GM18867 (cell line): ENCODE measurements around the gene TRHDE.
"Not testable (repeated sequence)": the region's sequence is repeated elsewhere in the genome, so short reads cannot be mapped to it uniquely, and the experiment has no call there.

Experiments
- ATAC-seq: cut with Tn5 transposase; IDR thresholded peaks from one replicate; pipeline ENCODE4 v1.9.1; 2021; ENCODE audit warnings: mild to moderate bottlenecking, moderate library complexity; ENCODE audit not compliant: unreplicated experiment

The TRHDE gene

GRCh38 chr12:72586456-72586855 lies 314.3 kb downstream of the TRHDE start:
- ATAC-seq, result no peak

- ATAC-seq, result no peak
These were observed 330.4 kb downstream of the TRHDE start for GRCh38 chr12:72602581-72602980.

DNA sequence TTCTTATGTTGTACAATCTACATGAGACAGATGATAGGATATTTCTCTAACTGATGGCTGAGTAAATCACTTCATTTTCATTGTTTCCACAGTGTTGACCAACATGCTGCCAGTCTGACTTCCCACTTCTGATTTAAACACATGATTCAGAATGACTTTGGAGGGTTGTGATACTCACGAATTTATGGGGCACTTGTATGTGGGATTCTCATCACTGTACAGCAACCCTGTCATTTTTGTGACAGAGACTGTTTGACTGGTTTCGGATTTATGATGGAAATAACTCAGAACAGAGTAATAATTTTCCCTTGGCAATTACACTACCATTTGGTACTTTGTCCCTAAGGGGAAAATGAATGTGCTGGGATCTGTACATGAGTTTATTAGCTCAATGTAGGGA lies 333.8 kb downstream of the TRHDE start:
- ATAC-seq, result no peak

- ATAC-seq, result no peak
These were observed 338.2 kb downstream of the TRHDE start for GRCh38 chr12:72610342-72610741.

DNA sequence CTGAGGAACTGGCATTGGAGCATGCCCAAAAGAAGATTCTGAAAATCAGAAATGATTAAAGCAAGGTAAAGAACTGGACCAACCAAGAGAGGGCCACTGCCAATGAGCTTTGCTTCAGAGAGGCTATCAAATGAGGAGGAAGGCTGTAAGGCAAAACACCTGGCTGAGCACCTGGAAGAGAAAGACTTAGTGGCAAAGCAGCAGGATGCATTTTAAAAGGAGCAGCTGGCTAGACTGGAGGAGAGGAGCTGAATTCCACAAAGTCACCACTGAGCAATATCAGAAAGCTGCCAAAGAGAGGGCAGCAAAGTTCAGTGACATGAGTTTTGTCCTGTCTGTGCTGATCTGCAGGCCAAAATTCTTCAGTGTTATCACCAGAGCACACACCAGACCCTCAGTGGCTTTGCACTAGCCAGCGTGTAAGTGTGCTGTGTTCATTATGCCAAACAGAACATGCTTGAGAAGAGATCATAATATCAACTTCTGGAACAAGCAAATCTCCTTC lies 338.7 kb downstream of the TRHDE start:
- no peak for ATAC-seq

DNA sequence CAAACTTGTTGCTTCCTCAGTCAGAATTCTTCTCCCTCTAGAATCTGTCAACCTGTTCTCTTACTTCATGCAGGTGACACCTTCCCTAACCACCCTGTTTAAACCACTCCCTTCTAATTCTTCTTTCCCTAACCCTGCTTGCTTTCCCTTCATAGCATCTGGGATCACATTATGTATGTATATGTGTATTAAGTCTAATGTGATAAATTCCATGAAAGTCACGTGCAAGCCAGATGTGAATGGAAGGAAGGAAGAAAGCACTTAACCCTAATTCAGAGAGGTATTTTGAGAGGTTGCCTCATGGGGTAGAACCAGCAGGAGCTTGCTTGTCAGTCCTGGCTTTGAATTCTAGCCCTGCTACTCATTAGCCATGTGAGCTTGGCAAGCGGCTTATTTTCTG lies 340.0 kb downstream of the TRHDE start:
- ATAC-seq, result no peak

DNA sequence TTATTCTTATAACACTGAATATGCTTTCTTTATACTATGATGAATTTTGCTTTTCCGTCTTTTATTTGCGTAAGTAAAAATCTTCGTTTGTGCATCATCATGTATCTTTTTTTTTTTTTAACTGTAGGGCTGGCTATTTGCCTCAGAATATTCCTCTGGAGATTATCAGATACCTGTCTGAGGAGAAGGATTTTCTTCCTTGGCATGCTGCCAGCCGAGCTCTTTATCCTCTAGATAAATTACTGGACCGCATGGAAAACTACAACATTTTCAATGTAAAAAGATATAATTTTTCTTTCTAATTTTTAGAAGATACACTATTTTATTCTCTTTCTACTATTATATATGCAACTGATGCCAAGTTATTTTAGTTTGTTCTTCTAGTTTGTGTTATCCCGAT lies 346.6 kb downstream of the TRHDE start:
- ATAC-seq, result no peak

DNA sequence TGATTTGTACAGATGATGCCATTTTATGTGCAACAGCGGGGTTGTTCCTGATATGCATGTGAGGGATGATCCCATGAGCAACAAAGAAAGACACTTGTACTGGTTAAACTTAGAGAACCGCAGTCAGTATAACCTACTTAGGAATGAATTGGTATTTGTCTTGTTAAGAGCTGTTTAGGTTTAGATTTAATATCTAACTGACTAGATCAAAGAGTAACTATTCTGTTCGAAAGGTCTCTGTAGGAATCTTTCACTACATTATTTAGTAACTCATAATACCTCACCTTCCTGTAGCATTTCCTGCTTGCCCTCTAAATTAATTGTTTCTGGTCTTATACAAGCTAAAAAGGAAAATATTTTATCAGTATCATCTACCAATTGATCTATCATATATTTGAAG lies 350.4 kb downstream of the TRHDE start:
- ATAC-seq, result no peak

- ATAC-seq, result no peak
These were observed 359.9 kb downstream of the TRHDE start for GRCh38 chr12:72631926-72632685.

DNA sequence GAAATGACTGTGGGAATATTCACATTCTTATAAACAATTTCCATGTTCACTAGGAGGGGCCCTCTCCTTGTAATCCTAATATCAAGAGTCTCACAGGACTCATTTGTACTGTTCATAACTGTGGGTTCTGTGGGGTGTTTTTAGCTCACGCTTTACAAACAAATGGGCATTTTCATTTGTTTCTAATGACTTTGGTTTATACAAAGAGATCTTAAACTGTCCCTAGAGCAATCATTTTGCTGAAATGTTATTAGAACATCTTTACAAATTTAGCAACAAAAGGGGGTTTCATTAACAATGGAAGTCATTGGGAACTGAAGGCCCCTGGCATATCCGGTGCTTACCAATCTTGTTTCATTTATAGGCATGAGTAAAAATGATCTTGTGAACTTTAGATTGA lies 370.5 kb downstream of the TRHDE start:
- ATAC-seq, result no peak

GRCh38 chr12:72647139-72647538 lies 375.0 kb downstream of the TRHDE start:
- no peak for ATAC-seq

DNA sequence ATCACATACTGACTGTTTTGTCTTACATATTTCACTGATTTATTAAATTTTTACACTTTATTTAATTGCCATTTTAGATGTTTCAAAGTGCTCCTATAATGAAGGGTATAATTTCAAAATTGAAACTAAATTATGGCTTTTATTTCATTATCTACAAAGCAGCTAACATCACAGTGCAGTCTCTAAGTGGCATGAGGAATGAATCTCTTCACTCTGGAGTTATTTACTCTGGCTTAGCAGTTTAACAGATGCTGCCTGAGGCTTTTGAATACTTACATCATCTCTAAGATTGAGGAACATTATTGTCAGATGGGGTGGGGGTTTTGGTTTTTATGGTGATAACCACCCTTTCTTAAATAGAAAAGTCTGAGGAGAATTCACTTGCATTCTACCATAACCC lies 386.4 kb downstream of the TRHDE start:
- ATAC-seq, result no peak

DNA sequence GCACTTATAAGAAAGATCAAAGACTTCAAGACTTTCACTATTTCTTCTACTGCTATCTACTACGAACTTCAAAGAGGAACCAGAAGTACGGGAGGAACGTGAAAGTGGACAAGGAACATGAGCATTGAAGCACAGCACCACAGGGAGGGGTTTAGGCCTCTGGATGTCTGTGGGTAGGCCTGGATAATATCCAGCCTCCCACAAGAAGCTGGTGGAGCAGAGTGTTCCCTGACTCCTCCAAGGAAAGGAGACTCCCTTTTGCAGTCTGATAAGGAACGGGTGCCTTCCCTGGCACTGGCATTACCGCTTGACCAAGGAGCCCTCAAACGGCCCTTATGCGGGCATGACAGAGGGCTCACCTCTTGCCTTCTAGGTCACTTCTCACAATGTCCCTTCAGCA lies 388.0 kb downstream of the TRHDE start:
- ATAC-seq, result not testable (repeated sequence)

DNA sequence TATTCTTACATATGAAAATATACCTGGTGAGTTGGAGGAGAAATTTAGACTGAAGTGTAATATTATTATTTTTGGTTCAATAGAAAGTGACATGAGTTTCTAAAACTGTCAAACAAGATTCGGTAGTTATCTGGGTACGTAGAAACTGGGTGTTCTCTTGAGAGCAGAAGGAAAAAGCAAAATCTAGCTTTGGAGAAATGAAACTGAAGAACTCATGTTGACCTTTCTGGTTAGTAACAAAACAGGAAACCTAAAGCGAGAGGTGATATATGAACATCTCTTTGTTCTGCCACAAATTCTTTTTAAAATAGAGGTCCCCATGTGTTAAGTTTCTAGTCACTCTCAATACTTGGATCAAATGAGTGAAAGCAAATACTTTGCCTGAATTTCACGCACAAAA lies 401.7 kb downstream of the TRHDE start:
- ATAC-seq, result peak; percentile 81

DNA sequence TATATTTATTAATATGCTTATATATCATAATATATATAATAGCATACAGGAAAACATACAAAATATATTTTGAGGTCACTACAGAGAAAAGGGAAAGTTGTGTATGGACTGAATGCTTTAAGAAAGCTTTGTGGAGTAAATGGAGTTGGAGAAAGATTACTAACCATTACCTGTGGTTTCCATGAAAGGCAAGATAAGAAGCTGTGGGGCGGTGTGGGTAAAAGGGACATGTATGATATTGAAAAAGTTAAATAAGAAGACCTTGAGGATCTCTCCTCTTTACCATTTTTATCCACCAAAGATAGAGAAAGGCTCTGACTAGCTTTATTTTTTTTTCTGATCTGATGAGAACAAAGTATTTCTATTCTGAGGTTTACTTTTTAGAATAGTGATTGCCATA lies 404.4 kb downstream of the TRHDE start:
- ATAC-seq, result no peak

DNA sequence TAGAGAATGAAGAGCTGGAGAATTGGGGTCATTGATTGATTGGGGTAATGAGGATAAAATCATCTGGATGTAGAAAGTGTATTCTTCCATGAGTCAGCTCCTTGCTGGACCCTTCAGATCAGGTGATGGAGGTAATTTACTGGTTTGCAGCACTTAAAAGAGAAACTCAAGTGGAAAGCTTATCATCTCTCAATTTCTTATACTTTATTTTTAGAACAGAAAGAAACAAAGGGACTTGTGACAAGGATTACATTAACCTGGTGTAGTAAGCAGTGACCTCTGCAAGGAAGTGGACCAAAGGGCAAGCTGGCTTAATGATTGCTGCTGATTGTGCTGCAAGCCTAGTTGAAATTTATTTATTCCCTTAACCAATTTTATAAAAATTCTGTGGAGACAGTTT lies 405.0 kb downstream of the TRHDE start:
- ATAC-seq, result no peak

DNA sequence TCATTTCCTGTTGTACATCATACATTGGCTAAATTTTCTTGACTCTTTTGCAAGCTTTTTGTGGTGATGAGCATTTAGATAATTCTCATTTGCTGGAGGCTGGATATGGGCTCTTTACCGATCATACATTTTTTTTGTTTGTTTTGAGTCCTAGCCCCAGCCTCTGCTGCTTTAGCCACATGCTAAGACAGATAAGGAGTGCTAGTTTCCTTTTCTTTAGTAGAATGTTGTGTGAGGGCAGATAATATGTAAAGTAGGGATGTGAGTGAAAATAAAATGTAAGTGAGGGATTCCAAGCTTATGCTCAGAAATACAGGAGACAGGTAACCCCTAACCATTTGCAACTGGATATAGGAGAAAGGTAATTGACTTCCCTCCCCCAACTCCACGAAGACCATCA lies 405.7 kb downstream of the TRHDE start:
- ATAC-seq, result no peak

- no peak for ATAC-seq
These were observed 407.1 kb downstream of the TRHDE start for GRCh38 chr12:72679147-72679757.

DNA sequence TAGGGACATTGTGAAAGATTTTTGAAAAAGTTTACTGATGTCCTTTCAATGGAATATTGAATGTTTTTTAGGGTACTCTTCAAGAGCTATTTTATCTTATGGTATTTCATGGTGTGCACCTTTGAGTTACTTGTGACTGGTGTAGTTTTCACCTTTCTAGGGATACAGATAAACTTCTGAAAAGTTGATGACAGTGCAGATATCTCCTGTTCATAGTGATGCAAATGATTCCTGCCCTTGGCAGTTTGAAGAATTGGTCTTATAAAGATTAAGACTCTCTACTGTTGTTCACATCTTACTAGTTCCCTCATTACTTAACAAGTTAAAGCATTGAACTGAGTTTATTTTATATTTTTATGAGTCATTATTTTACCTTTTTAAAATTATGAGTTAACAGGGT lies 408.9 kb downstream of the TRHDE start:
- no peak for ATAC-seq

DNA sequence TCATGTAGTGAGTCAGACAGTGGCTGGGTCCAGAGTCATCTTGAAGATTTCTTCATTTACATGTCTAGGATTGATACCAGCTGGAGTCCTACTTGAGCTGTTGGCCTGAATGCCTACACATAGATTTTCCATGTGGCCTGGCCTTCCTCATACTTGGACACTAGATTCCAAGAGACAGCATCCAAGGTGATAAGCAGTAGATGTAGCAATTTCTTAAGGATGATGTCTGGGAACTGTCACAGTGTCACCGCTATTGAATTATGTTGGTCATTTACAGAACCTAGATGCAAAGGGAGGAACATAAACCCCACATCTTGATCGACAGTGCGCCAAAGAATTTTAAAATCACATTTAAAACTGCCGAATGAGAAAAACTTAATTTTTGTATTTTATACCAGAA lies 412.3 kb downstream of the TRHDE start:
- no peak for ATAC-seq

GRCh38 chr12:72692338-72692737 lies 420.2 kb downstream of the TRHDE start:
- ATAC-seq, result no peak

DNA sequence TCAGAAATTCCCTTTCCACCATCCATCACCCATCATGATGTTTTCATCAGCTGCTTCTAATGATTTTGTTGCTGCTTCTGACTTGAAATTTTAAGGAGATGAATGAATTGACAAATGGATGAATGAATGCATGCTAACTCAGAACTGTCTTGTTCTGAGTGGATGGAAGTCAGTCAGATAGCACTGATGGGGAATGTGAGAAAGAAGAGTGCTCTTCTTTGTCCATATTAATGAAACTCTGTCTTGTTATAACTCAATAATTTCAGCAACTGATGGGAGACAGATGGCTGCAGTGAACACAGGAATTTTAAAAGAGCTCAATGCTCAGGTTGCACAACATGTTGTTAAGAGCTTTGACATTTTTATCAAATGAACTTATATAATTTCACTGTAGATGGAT lies 422.0 kb downstream of the TRHDE start:
- no peak for ATAC-seq

DNA sequence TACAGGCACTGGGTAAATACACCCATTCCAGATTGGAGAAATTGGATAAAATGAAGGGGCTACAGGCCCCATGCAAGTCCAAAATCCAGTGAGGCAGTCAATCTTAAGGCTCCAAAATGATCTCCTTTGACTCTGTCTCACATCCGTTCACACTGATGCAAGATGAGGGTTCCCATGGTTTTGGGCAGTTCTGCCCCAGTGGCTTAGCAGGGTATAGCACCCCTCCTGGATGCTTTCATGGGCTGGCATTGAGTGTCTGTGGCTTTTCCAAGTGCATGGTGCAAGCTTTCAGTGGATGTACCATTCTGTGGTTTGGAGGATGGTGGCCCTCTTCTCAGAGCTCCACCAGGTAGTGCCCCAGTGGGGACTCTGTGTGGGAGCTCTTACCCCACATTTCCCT lies 427.2 kb downstream of the TRHDE start:
- no peak for ATAC-seq
